ENCODE results near the gene XRCC4.
"Not testable (repeated sequence)": the region's sequence is repeated elsewhere in the genome, so short reads cannot be mapped to it uniquely, and the experiment has no call there.

The XRCC4 gene

GRCh38 chr5:83115816-83116215 lies 38.5 kb downstream of the XRCC4 start:
- DNase-seq (ENCODE audit: low read depth in 2 of 2) = no peak

GRCh38 chr5:83118471-83118870 lies 41.1 kb downstream of the XRCC4 start:
- DNase-seq (ENCODE audit: low read depth in 2 of 2) = no peak

- no peak for DNase-seq (ENCODE audit: low read depth in 2 of 2)
Measured at GRCh38 chr5:83118976-83119375, 41.6 kb downstream of the XRCC4 start.

GRCh38 chr5:83124593-83124992 lies 47.2 kb downstream of the XRCC4 start:
- DNase-seq (ENCODE audit: low read depth in 2 of 2) = no peak

GRCh38 chr5:83125560-83125959 lies 48.2 kb downstream of the XRCC4 start:
- DNase-seq (ENCODE audit: low read depth in 2 of 2) = no peak

- DNase-seq (ENCODE audit: low read depth in 2 of 2) = no peak
Measured at GRCh38 chr5:83126501-83126900, 49.2 kb downstream of the XRCC4 start.

GRCh38 chr5:83133797-83134196 lies 56.5 kb downstream of the XRCC4 start:
- DNase-seq (ENCODE audit: low read depth in 2 of 2) = no peak

GRCh38 chr5:83142526-83142925 lies 65.2 kb downstream of the XRCC4 start:
- DNase-seq (ENCODE audit: low read depth in 2 of 2) = no peak

- DNase-seq (ENCODE audit: low read depth in 2 of 2) = no peak
Measured at GRCh38 chr5:83145241-83145640, 67.9 kb downstream of the XRCC4 start.

GRCh38 chr5:83145882-83146331 lies 68.6 kb downstream of the XRCC4 start:
- no peak for DNase-seq (ENCODE audit: low read depth in 2 of 2)

GRCh38 chr5:83146441-83146840 lies 69.1 kb downstream of the XRCC4 start:
- DNase-seq (ENCODE audit: low read depth in 2 of 2) = no peak

- DNase-seq (ENCODE audit: low read depth in 2 of 2) = no peak
Measured at GRCh38 chr5:83147593-83147992, 70.2 kb downstream of the XRCC4 start.

- no peak for DNase-seq (ENCODE audit: low read depth in 2 of 2)
Measured at GRCh38 chr5:83148370-83148769, 71.0 kb downstream of the XRCC4 start.

GRCh38 chr5:83149671-83150070 lies 72.3 kb downstream of the XRCC4 start:
- DNase-seq (ENCODE audit: low read depth in 2 of 2) = no peak

- DNase-seq (ENCODE audit: low read depth in 2 of 2) = no peak
Measured at GRCh38 chr5:83151821-83152220, 74.5 kb downstream of the XRCC4 start.

- DNase-seq (ENCODE audit: low read depth in 2 of 2) = not testable (repeated sequence)
Measured at GRCh38 chr5:83152996-83153395, 75.6 kb downstream of the XRCC4 start.

GRCh38 chr5:83156001-83156400 lies 78.7 kb downstream of the XRCC4 start:
- DNase-seq (ENCODE audit: low read depth in 2 of 2) = no peak

- no peak for DNase-seq (ENCODE audit: low read depth in 2 of 2)
Measured at GRCh38 chr5:83157163-83157562, 79.8 kb downstream of the XRCC4 start.

GRCh38 chr5:83162601-83163000 lies 85.3 kb downstream of the XRCC4 start:
- no peak for DNase-seq (ENCODE audit: low read depth in 2 of 2)

- DNase-seq (ENCODE audit: low read depth in 2 of 2) = no peak
Measured at GRCh38 chr5:83167538-83167937, 90.2 kb downstream of the XRCC4 start.

GRCh38 chr5:83169571-83170337 lies 92.4 kb downstream of the XRCC4 start:
- no peak for DNase-seq (ENCODE audit: low read depth in 2 of 2)

GRCh38 chr5:83172011-83172410 lies 94.7 kb downstream of the XRCC4 start:
- DNase-seq (ENCODE audit: low read depth in 2 of 2) = no peak

GRCh38 chr5:83172655-83173054 lies 95.3 kb downstream of the XRCC4 start:
- no peak for DNase-seq (ENCODE audit: low read depth in 2 of 2)

GRCh38 chr5:83173826-83174225 lies 96.5 kb downstream of the XRCC4 start:
- DNase-seq (ENCODE audit: low read depth in 2 of 2) = no peak

Data from stimulated activated CD4-positive, alpha-beta T cell treated with anti-CD3 and anti-CD28 coated beads, Interleukin-4, amount 100 ng/mL, for 48 hours (primary cell).